Endometrial microvascular endothelial cells (primary cell): Measurements from ENCODE around the gene DSG1. TPM values are rescaled to one million over a fixed set of nuclear protein-coding genes. Genes with fewer than 3 reads are reported as not detected.
"Not testable (repeated sequence)": the region's sequence is repeated elsewhere in the genome, so short reads cannot be mapped to it uniquely, and the experiment has no call there.

ENCODE experiments used
- in situ Hi-C: cut with HindIII; loops from 2 replicates; pipeline ENCODE4 v1.10.0; 2017; ENCODE audit warnings: low sequenced_read_pairs, low pct_unique_long_range_greater_than_20kb; ENCODE audit errors: inconsistent ontology term
- total RNA-seq: library from RNA; depleted of rRNA; stranded (reverse); fragments of >200 nt; gene quantifications from one replicate; pipeline ENCODE4 v1.2.3, GENCODE V29; 2015; ENCODE audit errors: inconsistent ontology term

Gene DSG1
- not detected for total RNA-seq

- in situ Hi-C loops, result no loop called here
These were observed at the start of gene DSG1 for GRCh38 chr18:31317860-31318259. TSS of gene DSG1 (plus strand) at chr18:31318160. CDS start at chr18:31318301, 141 bp downstream.

DNA sequence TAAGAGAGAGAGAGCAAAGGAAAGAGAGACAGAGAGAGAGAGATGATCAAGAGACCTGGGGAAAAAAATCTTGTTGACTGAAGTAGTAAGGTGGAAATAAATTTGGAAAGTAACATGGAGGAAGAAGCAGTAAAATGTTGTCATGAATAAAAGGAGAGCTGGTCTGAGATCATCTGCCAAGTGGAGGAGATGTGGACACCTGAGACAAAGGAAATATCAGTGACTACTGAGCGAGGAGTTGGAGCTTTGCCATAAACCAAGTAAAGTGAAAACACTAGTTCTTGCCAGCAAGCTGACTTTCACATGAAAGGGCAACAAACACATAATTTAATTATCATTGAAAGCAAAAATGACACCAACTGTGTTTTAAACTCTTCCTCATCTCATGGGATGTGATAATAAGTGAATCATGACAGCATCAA lies 49.0 kb upstream of the DSG1 start:
- in situ Hi-C loops, result no loop called here

DNA sequence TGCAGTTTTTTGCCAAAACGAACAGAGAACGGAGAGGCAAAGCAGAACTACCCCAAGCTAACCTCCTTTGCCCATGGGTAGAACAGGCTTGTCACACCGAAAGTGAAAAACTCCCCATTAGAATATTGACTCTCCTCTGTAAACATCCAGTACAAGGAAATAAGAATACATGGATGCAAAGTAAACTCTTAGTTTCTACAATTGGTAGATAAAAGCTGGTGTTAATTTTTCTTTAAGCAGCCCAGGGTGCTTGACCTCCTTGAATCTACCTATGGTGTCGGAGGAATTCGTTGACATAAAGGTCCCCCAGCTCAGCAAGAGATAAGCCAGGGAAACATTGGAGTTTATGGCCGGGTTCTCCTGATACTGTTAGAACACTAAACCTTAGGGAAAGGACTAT lies 48.4 kb upstream of the DSG1 start:
- in situ Hi-C loops, result no loop called here

DNA sequence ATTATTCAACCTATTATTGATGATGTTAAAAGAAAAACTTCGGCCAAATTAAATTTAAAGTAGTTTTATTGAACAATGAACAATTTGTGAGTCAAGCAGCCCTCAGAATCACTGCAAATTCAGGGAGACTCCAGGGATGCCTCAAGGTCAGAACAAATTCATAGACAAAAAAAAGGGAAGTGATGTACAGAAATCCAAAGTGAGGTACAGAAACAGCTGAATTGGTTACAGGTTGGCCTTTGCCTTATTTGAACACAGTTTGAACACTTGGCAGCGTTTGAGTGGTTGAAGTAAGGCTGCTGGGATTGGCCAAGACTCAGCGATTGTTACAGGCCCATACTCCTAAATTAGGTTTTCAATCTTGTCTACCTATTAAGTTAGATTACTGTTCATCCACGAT lies 47.4 kb upstream of the DSG1 start:
- in situ Hi-C loops, result no loop called here

- in situ Hi-C loops, result no loop called here
These were observed 44.0 kb upstream of the DSG1 start for GRCh38 chr18:31273812-31274527.

DNA sequence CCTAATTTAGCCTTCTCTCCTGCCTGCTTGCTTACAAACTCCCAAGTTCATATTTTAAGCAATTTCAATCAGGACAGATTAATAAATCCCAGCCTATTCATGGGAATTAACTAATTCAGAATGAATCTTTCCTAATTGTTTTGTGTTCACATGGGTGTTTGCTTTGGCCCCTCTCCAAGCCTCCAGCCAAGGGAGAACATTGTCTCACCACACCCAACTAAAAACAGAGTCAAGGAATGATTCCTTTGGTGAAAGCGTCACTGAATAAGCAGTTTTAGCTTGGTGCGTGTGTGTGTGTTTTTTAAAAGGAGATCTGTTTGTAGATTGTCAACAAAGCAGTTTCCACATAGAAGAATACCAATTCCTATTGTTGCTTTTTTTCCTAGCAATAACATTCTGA lies 43.0 kb upstream of the DSG1 start:
- in situ Hi-C loops, result no loop called here

- in situ Hi-C loops, result no loop called here
These were observed 42.1 kb upstream of the DSG1 start for GRCh38 chr18:31275722-31276463.

DNA sequence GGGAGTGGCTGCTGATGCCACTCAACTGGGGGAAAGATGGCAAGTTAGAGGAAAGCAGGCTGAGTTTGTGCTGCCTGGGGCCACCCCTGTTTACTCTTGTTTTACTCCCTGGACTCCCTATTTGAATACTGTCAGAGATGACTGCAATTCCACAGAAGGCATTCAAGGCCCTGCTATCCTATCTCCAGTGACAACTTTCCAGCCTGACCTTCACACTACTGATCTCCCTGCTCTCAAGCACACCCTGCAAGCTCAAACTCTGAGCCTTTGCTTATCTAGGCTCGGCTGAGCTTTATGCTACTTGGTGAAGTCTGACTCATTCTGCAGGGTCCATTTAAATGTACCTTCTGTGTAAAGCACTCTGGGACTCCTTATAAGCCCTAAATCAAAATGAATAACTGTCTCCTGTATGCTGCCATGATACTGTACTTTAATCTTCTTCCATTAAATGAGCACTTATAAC lies 39.3 kb upstream of the DSG1 start:
- in situ Hi-C loops, result no loop called here

- in situ Hi-C loops, result no loop called here
These were observed 37.5 kb upstream of the DSG1 start for GRCh38 chr18:31280502-31280901.

- in situ Hi-C loops, result no loop called here
These were observed 36.5 kb upstream of the DSG1 start for GRCh38 chr18:31281437-31281836.

GRCh38 chr18:31289446-31289845 lies 28.5 kb upstream of the DSG1 start:
- in situ Hi-C loops, result not testable (repeated sequence)

GRCh38 chr18:31291688-31292087 lies 26.3 kb upstream of the DSG1 start:
- in situ Hi-C loops, result no loop called here

- in situ Hi-C loops, result no loop called here
These were observed 23.7 kb upstream of the DSG1 start for GRCh38 chr18:31294199-31294747.

GRCh38 chr18:31297248-31297647 lies 20.7 kb upstream of the DSG1 start:
- in situ Hi-C loops, result no loop called here

DNA sequence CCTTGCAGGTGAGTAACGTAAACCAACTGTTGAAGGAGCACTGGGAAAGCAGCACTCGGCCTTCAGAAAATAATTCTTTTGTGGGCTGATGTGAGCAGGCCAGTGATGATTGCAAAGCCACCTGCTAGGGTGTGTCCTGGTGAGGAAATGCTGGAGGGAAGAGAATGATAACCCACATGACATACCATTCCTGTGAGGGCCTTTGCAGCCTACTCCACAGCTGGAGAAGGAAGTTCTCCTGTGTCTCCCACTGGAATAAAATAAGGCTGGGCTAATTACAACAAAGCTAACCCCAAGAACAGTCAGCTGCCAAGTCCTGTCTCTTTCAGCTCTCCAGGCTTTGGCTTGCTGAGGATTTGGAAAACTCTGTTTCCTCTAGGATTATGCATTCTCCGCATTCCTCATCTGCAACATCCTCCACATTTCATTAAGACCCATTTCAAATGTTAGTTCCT lies 16.7 kb upstream of the DSG1 start:
- in situ Hi-C loops, result no loop called here

DNA sequence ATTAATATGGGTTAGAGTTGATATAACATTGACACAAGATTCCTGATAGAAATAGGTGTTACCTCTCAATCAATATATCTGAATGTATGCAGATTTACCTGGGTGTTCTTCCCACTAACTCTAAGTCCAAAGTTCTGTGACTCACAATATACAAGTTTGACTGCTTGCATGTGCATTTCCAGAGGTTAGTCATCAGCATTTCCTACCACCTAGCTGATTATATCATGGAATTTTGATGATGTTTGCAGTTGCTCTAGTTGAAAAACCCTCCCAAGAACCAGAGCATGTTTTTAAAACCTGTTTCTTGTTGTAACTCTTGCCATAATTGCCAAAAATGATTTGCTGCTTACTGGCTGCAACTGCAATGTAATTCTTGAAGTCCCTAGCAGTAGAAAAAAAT lies 15.0 kb upstream of the DSG1 start:
- in situ Hi-C loops, result no loop called here

- in situ Hi-C loops, result no loop called here
These were observed 14.2 kb upstream of the DSG1 start for GRCh38 chr18:31303771-31304170.

DNA sequence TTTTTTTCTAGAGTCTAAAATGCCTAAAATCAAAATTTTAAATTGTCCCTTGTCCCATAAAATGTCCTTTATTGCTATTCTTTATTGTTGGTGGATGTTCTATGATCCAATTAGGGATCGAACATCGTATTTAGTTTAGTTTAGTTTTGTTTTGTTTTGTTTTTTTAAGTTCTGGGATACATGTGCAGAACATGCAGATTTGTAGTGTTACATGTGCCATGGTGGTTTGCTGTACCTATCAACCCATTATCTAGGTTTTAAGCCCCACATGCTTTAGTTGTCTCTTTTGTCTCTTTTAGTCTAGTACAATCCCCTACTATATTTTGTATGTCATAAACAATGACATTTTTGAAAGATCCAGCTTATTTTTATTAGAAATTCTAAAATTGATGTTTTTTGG lies 8.8 kb upstream of the DSG1 start:
- in situ Hi-C loops, result no loop called here

- in situ Hi-C loops, result no loop called here
These were observed 986 bp upstream of the DSG1 start for GRCh38 chr18:31316974-31317373.

GRCh38 chr18:31321719-31322118 lies 3.8 kb downstream of the DSG1 start:
- in situ Hi-C loops, result no loop called here
